ENCODE data around the gene CELF5. TPM values are rescaled to one million over a fixed set of nuclear protein-coding genes. Genes with fewer than 3 reads are reported as not detected.

CELF5 gene
- total RNA-seq, 1 donor from 2014 or later, result not detected

DNA sequence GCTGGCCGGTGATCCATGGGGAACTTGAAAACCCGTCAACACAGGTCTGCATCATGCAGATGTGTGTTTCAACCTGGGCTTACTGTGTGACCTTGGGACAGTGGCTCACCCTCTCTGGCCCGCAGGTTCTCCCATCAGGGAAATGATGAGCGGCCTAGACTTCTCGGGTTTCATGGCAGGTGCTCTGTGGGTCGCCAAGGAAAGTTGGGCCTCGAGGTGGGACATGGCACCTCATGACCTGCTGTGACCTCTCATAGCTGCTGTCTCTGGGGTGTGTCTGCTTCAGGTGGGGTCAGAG is 91.2 kb downstream of the CELF5 start:
- Histone ChIP-seq H3K27me3 (ENCODE audit: control insufficient read depth in 3 of 3, insufficient read depth in 3 of 3, low read length in 3 of 3) (peaks cover 37 to 58% (median 50%) of the 10 kb centered on the region in 3 donors), H3K9ac (ENCODE audit: low read depth in 1 of 3, low read length in 3 of 3) (no peak overlapping the region), H3K9me3 (ENCODE audit: control insufficient read depth in 3 of 3, low read length in 3 of 3) (no peaks in the 10 kb centered on the region), H3K27ac (ENCODE audit: low read depth, low read length) (no peak overlapping the region), H3K4me1 (ENCODE audit: control insufficient read depth in 3 of 3, insufficient read depth in 3 of 3, low read length in 3 of 3) (no peaks in the 10 kb centered on the region), H3K4me3 (ENCODE audit: low read length in 3 of 3) (no peak overlapping the region), H3K36me3 (ENCODE audit: control insufficient read depth in 3 of 3, insufficient read depth in 3 of 3, low read length in 3 of 3) (no peaks in the 10 kb centered on the region)

DNA sequence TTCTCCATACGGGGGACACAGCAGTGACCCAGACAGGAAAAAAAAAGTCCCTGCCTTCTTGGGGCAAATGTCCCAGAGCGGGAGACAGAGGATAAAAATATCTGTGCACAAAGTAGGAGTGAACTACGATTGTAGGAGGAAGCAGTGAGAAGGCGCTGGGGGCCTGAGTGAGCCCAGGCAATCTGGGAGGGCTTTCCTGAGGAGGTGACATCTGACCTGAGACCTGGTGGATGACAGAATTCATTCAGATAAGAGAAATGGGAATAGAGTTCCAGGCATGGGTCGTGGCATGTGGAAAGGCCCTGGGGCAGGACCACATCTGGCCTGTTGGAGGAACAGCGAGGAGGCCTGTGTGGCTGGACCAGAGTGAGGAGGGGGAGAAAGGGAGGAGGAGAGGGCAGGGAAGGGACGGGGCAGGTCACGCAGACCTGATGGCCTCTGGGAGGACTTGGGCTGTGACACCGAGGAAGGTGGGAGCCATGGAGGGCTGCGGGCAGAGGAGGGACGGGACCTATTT is 91.7 kb downstream of the CELF5 start:
- Histone ChIP-seq H3K9ac (ENCODE audit: low read depth in 1 of 3, low read length in 3 of 3) (no peak overlapping the region), H3K36me3 (ENCODE audit: control insufficient read depth in 3 of 3, insufficient read depth in 3 of 3, low read length in 3 of 3) (no peaks in the 10 kb centered on the region), H3K27me3 (ENCODE audit: control insufficient read depth in 3 of 3, insufficient read depth in 3 of 3, low read length in 3 of 3) (peaks cover 42 to 62% (median 53%) of the 10 kb centered on the region in 3 donors), H3K4me3 (ENCODE audit: low read length in 3 of 3) (no peak overlapping the region), H3K9me3 (ENCODE audit: control insufficient read depth in 3 of 3, low read length in 3 of 3) (no peaks in the 10 kb centered on the region), H3K4me1 (ENCODE audit: control insufficient read depth in 3 of 3, insufficient read depth in 3 of 3, low read length in 3 of 3) (no peaks in the 10 kb centered on the region), H3K27ac (ENCODE audit: low read depth, low read length) (no peak overlapping the region)

- Histone ChIP-seq H3K9ac (ENCODE audit: low read depth in 1 of 3, low read length in 3 of 3) (no peak overlapping the region), H3K9me3 (ENCODE audit: control insufficient read depth in 3 of 3, low read length in 3 of 3) (no peaks in the 10 kb centered on the region), H3K27ac (ENCODE audit: low read depth, low read length) (no peak overlapping the region), H3K4me3 (ENCODE audit: low read length in 3 of 3) (no peak overlapping the region), H3K36me3 (ENCODE audit: control insufficient read depth in 3 of 3, insufficient read depth in 3 of 3, low read length in 3 of 3) (no peaks in the 10 kb centered on the region), H3K4me1 (ENCODE audit: control insufficient read depth in 3 of 3, insufficient read depth in 3 of 3, low read length in 3 of 3) (no peaks in the 10 kb centered on the region), H3K27me3 (ENCODE audit: control insufficient read depth in 3 of 3, insufficient read depth in 3 of 3, low read length in 3 of 3) (peaks cover 43 to 62% (median 53%) of the 10 kb centered on the region in 3 donors)
Measured at GRCh38 chr19:3316659-3317207, 92.3 kb downstream of the CELF5 start.

GRCh38 chr19:3319643-3320353 is 95.3 kb downstream of the CELF5 start:
- H3K9ac ChIP-seq (ENCODE audit: low read depth in 1 of 3, low read length in 3 of 3), result no peak overlapping the region
- no peak overlapping the region for H3K4me3 ChIP-seq (ENCODE audit: low read length in 3 of 3)
- no peaks in the 10 kb centered on the region for H3K36me3 ChIP-seq (ENCODE audit: control insufficient read depth in 3 of 3, insufficient read depth in 3 of 3, low read length in 3 of 3)
- H3K9me3 ChIP-seq (ENCODE audit: control insufficient read depth in 3 of 3, low read length in 3 of 3), result no peaks in the 10 kb centered on the region
- peaks cover 34 to 49% (median 40%) of the 10 kb centered on the region in 3 donors for H3K27me3 ChIP-seq (ENCODE audit: control insufficient read depth in 3 of 3, insufficient read depth in 3 of 3, low read length in 3 of 3)
- H3K4me1 ChIP-seq (ENCODE audit: control insufficient read depth in 3 of 3, insufficient read depth in 3 of 3, low read length in 3 of 3), result no peaks in the 10 kb centered on the region
- H3K27ac ChIP-seq (ENCODE audit: low read depth, low read length), result no peak overlapping the region

DNA sequence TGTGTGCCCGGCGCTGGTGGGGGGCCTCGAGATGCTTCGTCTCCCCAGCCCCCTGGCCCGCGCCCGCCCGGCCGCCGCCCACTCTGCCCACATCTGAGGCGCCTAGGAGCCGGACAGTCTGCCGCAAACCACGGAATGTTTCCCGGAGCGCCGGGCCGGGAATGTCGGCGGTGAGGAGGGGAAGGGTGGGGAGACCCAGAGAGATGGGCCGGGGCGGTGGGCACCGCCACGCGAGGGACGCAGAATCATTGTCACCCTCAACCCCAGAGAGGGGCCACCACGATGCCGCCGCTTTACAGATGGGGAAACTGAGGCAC is 95.9 kb downstream of the CELF5 start:
- Histone ChIP-seq H3K4me3 (ENCODE audit: low read length in 3 of 3) (no peak overlapping the region), H3K27ac (ENCODE audit: low read depth, low read length) (no peak overlapping the region), H3K9ac (ENCODE audit: low read depth in 1 of 3, low read length in 3 of 3) (no peak overlapping the region), H3K36me3 (ENCODE audit: control insufficient read depth in 3 of 3, insufficient read depth in 3 of 3, low read length in 3 of 3) (no peaks in the 10 kb centered on the region), H3K27me3 (ENCODE audit: control insufficient read depth in 3 of 3, insufficient read depth in 3 of 3, low read length in 3 of 3) (peaks cover 29 to 44% (median 34%) of the 10 kb centered on the region in 3 donors), H3K9me3 (ENCODE audit: control insufficient read depth in 3 of 3, low read length in 3 of 3) (no peaks in the 10 kb centered on the region), H3K4me1 (ENCODE audit: control insufficient read depth in 3 of 3, insufficient read depth in 3 of 3, low read length in 3 of 3) (no peaks in the 10 kb centered on the region)

GRCh38 chr19:3320853-3321252 is 96.4 kb downstream of the CELF5 start:
- Histone ChIP-seq H3K27me3 (ENCODE audit: control insufficient read depth in 3 of 3, insufficient read depth in 3 of 3, low read length in 3 of 3) (peaks cover 25 to 39% (median 31%) of the 10 kb centered on the region in 3 donors), H3K27ac (ENCODE audit: low read depth, low read length) (no peak overlapping the region), H3K4me1 (ENCODE audit: control insufficient read depth in 3 of 3, insufficient read depth in 3 of 3, low read length in 3 of 3) (no peaks in the 10 kb centered on the region), H3K9me3 (ENCODE audit: control insufficient read depth in 3 of 3, low read length in 3 of 3) (no peaks in the 10 kb centered on the region), H3K9ac (ENCODE audit: low read depth in 1 of 3, low read length in 3 of 3) (no peak overlapping the region), H3K4me3 (ENCODE audit: low read length in 3 of 3) (no peak overlapping the region), H3K36me3 (ENCODE audit: control insufficient read depth in 3 of 3, insufficient read depth in 3 of 3, low read length in 3 of 3) (no peaks in the 10 kb centered on the region)

DNA sequence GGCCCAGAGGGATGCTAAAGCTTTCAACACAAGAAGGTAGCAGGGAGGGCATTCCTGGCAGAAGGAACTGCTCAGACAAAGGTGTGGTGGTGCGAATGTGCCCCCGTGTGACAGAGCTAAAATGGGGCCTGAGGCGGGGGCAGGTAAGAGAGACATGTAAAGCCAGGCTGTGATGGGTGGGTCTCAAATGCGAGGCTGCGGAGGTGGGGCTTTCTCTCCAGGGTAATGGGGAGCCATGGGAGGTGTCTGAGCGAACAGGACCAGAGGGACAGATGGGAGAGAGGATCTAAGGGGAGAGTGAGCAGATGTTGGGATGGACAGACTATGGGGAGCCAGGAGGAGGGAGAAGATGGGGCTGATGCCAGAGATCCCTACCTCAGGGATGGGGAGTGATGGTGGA is 97.2 kb downstream of the CELF5 start:
- H3K9me3 ChIP-seq (ENCODE audit: control insufficient read depth in 3 of 3, low read length in 3 of 3), result no peaks in the 10 kb centered on the region
- H3K27me3 ChIP-seq (ENCODE audit: control insufficient read depth in 3 of 3, insufficient read depth in 3 of 3, low read length in 3 of 3), result peaks cover 25 to 32% (median 31%) of the 10 kb centered on the region in 3 donors
- no peak overlapping the region for H3K9ac ChIP-seq (ENCODE audit: low read depth in 1 of 3, low read length in 3 of 3)
- H3K27ac ChIP-seq (ENCODE audit: low read depth, low read length), result no peak overlapping the region
- H3K36me3 ChIP-seq (ENCODE audit: control insufficient read depth in 3 of 3, insufficient read depth in 3 of 3, low read length in 3 of 3), result no peaks in the 10 kb centered on the region
- H3K4me1 ChIP-seq (ENCODE audit: control insufficient read depth in 3 of 3, insufficient read depth in 3 of 3, low read length in 3 of 3), result no peaks in the 10 kb centered on the region
- no peak overlapping the region for H3K4me3 ChIP-seq (ENCODE audit: low read length in 3 of 3)

- no peak overlapping the region for H3K9ac ChIP-seq (ENCODE audit: low read depth in 1 of 3, low read length in 3 of 3)
- no peaks in the 10 kb centered on the region for H3K4me1 ChIP-seq (ENCODE audit: control insufficient read depth in 3 of 3, insufficient read depth in 3 of 3, low read length in 3 of 3)
- peaks cover 25 to 27% (median 25%) of the 10 kb centered on the region in 3 donors for H3K27me3 ChIP-seq (ENCODE audit: control insufficient read depth in 3 of 3, insufficient read depth in 3 of 3, low read length in 3 of 3)
- no peaks in the 10 kb centered on the region for H3K9me3 ChIP-seq (ENCODE audit: control insufficient read depth in 3 of 3, low read length in 3 of 3)
- no peak overlapping the region for H3K27ac ChIP-seq (ENCODE audit: low read depth, low read length)
- no peaks in the 10 kb centered on the region for H3K36me3 ChIP-seq (ENCODE audit: control insufficient read depth in 3 of 3, insufficient read depth in 3 of 3, low read length in 3 of 3)
- no peak overlapping the region for H3K4me3 ChIP-seq (ENCODE audit: low read length in 3 of 3)
Measured at GRCh38 chr19:3322199-3322978, 97.9 kb downstream of the CELF5 start.

- Histone ChIP-seq H3K27me3 (ENCODE audit: control insufficient read depth in 3 of 3, insufficient read depth in 3 of 3, low read length in 3 of 3) (peaks cover 25 to 27% (median 25%) of the 10 kb centered on the region in 3 donors), H3K9ac (ENCODE audit: low read depth in 1 of 3, low read length in 3 of 3) (no peak overlapping the region), H3K4me3 (ENCODE audit: low read length in 3 of 3) (no peak overlapping the region), H3K9me3 (ENCODE audit: control insufficient read depth in 3 of 3, low read length in 3 of 3) (no peaks in the 10 kb centered on the region), H3K27ac (ENCODE audit: low read depth, low read length) (no peak overlapping the region), H3K36me3 (ENCODE audit: control insufficient read depth in 3 of 3, insufficient read depth in 3 of 3, low read length in 3 of 3) (no peaks in the 10 kb centered on the region), H3K4me1 (ENCODE audit: control insufficient read depth in 3 of 3, insufficient read depth in 3 of 3, low read length in 3 of 3) (no peaks in the 10 kb centered on the region)
Measured at GRCh38 chr19:3323026-3323425, 98.6 kb downstream of the CELF5 start.

GRCh38 chr19:3323658-3324057 is 99.2 kb downstream of the CELF5 start:
- Histone ChIP-seq H3K4me1 (ENCODE audit: control insufficient read depth in 3 of 3, insufficient read depth in 3 of 3, low read length in 3 of 3) (no peaks in the 10 kb centered on the region), H3K9me3 (ENCODE audit: control insufficient read depth in 3 of 3, low read length in 3 of 3) (no peaks in the 10 kb centered on the region), H3K4me3 (ENCODE audit: low read length in 3 of 3) (no peak overlapping the region), H3K27me3 (ENCODE audit: control insufficient read depth in 3 of 3, insufficient read depth in 3 of 3, low read length in 3 of 3) (peaks cover 25 to 27% (median 25%) of the 10 kb centered on the region in 3 donors), H3K9ac (ENCODE audit: low read depth in 1 of 3, low read length in 3 of 3) (no peak overlapping the region), H3K27ac (ENCODE audit: low read depth, low read length) (no peak overlapping the region), H3K36me3 (ENCODE audit: control insufficient read depth in 3 of 3, insufficient read depth in 3 of 3, low read length in 3 of 3) (no peaks in the 10 kb centered on the region)
